Stimulated activated CD4-positive, alpha-beta T cell treated with anti-CD3 and anti-CD28 coated beads, Interleukin-4, amount 100 ng/mL, for 1 hour (primary cell): Measurements from ENCODE around the gene PIEZO2.
"Not testable (repeated sequence)": the region's sequence is repeated elsewhere in the genome, so short reads cannot be mapped to it uniquely, and the experiment has no call there.

Experiments
- DNase-seq: peaks from one replicate; pipeline ENCODE4 v3.0.0-alpha.2; 2020

Gene PIEZO2

DNA sequence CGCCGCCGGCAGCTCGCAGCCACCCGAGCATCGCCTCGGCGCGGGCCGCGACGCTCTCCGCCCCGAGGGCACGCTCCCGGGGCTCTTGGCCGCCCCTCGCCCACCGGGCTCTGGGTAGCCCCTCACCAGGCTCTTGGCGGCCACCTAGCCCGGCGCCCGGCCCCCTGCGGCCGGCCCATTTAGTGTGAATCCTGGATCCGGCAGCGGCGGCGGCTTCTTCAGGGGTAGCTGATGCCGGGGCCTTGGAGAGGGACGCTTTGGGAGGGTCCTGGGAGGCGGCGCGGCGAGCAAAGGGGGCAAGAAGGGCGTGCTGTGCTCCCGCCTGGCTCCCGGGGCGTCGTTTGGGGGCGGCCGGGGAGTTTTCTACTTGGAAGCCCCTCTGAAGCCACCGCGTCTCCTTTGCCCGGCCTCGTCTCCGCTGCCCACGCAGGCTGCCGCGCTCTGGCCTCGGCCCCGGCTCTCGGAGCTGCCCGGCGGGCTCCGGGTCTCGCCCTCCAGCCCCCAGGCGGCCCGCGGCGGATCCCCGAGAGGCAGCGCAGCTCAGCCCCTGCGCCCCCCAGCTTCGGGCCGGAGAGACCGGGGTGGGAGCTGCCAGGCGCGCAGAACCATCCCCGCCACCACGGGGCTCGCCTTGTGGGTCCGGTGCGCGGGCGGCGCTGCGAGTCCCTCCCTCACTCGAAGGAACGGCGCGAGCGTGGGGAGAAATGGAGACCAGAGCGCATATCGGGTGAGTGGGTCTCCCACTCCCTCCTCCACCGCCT is 509 bp downstream of the PIEZO2 start:
- DNase-seq: no peak

GRCh38 chr18:11147962-11148679 is 1.2 kb downstream of the PIEZO2 start:
- DNase-seq: no peak

GRCh38 chr18:11147371-11147951 is 1.9 kb downstream of the PIEZO2 start:
- no peak for DNase-seq

DNA sequence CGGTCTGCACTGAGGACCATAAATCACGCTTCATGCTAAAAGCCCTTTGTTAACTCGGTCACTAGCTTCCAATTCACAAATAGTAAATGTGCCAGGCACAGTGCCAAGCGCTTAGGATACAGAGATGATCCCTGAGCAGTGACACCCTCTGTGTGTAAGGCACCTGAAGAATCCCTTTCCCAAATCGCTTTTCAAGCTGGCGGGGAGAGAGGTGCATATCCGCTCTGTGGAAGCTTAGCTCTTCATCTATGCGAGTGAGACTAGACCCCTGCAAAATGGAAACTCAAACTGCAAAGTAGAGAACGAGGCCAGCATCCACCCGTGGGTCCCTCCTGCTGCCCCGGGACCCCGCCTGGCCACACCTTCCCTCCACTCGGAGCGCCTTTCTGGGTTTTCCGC is 2.4 kb downstream of the PIEZO2 start:
- DNase-seq: no peak

DNA sequence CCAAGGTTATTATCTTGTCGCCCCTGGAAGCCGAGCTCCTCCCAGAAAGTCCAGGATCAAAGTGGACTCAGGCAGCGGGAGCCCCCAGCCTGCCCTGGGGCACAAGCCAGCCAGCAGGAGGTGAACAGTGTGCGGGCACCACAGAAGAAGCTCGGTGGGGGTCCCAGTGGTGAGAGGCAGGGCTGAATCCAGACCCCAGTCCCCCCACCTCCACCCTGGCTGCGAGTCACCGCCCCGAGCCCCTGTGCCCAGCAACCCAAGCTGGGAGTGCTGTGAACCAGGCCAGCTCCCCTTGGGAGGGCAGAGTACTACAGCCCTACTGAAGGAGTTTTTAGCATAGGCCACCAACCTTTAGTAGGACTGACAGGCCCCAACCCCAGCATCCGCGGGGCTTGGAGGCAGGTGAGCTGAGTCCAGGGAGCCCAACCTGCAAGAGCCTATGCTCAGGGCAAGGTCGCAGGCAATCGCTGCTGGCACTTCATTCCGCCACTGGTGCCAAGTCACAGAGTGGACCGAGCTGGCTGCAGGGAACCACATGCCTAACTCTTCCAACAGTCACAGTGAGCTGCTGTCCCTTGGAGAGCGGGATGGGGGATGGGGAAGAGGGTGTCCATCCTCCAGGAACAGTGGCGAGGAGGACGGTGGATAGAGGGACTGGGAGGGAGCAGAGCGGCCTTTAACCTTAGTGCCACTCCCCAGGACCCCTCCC is 3.0 kb downstream of the PIEZO2 start:
- no peak for DNase-seq

- DNase-seq: no peak
These were observed 3.8 kb downstream of the PIEZO2 start for GRCh38 chr18:11145413-11146191.

DNA sequence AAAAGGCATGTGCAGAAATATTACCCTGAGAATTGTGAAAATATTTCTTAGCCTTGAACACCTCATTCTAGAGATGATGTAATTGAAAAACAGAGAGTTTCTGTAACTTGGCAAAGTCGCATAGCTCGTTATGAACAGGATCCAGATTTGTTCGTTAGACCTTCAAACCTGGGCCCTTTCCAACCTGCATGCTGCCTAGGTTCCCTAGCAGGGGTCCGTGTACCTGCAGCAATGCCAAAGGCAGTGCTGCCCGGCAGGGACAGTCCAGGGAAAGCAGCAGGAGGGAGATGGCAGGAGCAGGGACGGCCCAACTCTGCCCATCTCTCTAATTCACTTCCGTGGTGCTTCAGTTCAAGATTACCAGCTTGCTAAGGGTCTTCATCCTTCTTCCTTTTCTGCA is 12.0 kb downstream of the PIEZO2 start:
- DNase-seq: no peak

DNA sequence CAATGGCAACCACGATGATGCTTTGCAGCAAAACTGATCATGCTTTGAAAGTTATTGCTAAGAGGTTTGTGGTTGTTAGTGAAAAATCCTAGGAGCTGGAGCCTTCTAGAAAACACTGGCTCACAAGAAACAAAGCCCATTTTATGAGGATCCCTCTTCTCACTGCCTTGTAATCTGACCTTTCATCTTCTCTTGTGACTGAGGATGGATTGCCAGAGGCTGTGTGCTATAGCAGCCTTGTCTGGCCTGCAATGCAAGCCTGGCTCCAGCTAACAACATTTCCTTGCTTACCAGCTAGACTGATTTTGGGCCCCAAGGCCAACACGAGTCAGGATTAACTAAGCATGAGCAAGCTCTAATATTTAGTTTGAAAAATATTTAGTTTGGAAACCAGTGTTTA is 13.1 kb downstream of the PIEZO2 start:
- no peak for DNase-seq

- no peak for DNase-seq
These were observed 14.4 kb downstream of the PIEZO2 start for GRCh38 chr18:11134940-11135339.

DNA sequence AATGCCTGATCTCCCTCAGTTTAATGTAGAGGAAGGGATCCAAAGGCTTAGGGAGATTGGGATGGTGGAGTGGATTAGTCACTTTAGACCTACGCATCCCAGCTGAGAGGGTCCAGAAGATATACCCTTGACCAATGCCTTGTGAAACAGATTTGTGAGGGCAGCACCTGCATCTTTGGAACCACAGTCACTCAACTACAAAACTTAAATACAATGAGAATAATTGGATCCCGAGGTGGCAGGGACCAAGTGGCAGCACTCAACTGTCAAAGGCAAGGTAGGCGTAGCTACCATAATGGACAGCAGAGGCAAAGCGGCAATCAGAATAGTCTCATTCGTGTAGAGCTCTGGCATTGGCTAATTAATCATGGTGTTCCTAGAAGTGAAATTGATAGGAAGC is 20.3 kb downstream of the PIEZO2 start:
- DNase-seq: not testable (repeated sequence)

GRCh38 chr18:11125492-11126315 is 23.7 kb downstream of the PIEZO2 start:
- no peak for DNase-seq

GRCh38 chr18:11124054-11124453 is 25.3 kb downstream of the PIEZO2 start:
- no peak for DNase-seq

DNA sequence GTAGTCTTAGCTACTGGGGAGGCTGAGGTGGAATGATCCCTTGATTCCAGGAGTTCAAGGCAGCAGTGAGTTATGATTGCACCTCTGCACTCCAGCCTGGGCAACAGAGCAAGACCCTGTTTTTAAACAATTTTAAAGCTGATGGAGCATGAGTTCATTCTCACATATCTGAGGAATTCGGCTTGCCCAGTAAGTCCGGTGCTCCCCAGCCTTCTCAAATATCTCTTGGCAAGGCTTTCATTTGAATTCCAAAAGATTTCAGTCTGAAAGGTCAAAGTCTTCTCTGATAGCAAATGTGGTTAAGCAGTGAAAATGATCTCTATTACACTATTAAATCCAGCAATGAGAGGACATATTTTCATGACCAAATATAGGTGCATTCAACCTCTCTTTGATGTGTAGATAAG is 27.9 kb downstream of the PIEZO2 start:
- no peak for DNase-seq

DNA sequence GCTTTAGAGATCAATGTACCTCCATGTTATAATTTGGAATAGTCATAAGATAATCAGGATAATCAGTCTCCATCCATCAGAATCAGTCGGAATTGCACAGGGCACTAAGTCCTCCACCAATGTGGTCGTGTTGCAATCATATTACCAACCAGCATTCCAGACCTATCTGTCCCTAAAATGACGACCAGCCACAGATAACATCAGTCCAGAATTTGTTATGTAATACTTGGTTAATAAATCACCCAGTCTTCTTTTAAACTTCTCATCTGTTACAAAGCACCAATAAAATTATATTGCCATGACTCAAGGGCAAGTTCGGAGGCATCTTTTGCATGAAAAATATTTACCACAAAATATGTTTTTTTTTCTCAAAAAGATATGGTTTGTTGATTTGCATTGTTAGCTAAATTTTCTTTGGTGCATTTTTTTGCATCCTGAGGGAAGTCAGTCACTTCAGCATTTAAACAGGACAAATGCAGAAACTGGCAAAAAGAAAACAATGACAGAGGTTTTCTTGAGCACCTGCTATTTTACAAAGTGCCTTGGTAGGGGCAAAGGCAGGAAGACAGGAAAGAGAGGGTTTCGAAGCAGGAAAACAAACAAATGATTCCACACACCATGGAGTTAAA is 29.3 kb downstream of the PIEZO2 start:
- DNase-seq: no peak

DNA sequence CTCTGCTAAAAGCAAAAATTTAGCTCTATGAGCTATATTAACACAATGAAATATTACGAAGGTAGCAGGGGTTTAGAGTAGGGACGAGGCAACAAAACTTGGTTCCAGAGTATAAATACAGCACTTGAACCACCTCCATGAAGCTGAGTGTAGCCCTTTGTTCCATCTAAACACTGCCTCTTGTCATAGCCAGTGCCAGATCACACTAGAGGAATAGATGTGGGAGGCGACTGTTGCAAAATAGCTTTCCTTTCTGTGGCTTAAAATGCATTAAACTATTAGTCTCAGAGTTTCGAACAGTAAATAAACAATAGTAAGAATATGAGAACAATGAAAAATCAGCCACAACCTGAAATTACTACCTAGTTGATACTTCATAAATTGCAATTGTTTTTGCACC is 29.8 kb downstream of the PIEZO2 start:
- no peak for DNase-seq

DNA sequence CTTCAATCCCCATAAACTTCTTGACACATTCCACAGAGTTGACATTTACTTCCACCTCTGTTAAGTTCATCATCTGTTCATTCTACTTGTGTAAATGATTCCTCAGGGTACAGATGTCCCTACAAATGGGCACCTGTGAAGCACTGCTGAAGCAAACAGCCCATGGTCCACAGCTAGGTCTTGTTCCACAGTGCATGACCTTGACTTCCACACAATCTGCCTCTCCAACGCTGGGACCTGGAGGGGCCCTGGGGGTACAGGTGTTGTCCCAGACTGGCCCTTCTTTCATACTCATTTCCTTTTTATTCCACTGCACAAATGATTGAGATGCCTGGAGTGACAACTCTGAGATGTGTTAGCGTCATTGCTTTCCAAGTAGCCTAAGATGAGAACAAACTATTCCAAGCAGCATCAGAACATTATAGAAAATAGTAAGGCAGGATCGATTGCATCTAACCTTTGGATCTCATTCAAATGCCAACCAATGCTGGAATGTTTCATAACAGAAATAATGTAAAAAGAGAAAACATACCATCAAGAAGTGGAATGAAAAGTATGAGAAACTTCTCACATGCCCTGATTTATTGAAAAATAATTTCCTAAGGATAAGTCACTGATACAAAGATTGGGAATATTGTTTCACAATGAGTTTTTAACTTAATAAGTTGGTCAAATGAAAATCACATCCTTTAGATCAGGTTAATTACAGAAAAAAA is 31.2 kb downstream of the PIEZO2 start:
- no peak for DNase-seq

DNA sequence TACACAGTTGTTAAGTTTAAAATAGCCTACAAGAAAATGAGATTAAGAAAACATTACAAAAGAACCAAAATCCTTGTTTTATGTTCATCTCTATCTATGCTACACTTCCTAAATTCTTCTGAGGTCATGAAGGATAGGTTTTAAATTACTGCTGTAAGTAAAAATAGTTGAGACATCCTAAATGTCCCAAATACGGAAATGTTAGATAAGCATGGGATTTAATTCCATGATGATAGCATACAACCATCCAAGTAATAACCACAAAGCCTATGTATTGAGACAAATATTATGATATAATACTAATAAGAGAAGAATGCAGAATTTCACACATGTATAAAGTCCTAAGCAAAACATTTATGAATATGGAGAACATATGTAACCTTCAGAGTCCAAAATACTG is 34.1 kb downstream of the PIEZO2 start:
- DNase-seq: no peak

DNA sequence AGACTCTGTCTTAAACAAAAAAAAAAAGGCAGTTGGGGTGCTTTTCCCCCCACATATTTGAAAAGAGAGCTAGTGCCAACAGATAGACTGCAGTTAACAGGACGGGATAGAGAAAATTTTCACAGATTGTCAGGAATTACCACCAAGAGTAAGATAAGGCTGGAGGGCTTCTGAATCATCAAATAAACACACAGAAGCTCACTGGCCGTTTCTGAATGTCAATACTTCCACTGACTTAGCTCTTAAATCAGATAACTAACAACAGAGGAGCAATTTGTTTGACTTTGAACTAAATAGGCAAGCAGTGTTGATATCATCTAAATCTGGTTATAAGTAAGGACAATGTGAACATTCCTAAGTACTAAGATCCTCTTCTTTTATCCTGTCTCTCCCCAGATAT is 34.7 kb downstream of the PIEZO2 start:
- no peak for DNase-seq

DNA sequence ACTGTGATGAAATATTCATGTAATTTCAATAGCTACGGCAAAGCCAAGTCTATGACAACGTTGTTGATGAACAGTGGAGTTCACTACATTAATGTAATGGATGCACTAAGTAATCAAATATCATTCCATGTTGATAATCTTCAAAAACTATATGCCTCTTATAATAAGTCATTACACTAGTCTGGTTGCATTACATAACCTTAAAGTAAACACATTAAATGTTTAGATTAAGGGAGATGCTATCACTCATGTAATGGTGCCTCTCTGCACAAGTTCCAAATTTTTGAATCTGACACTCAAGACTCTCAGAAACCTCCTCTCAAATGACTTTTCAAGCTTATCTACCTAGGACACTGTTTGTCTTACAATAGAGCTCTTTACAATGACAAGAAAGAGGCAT is 35.4 kb downstream of the PIEZO2 start:
- no peak for DNase-seq

GRCh38 chr18:11113046-11113548 is 36.3 kb downstream of the PIEZO2 start:
- no peak for DNase-seq
